Large intestine (tissue), 3 donors: ENCODE results near the gene RBL1. TPM values are rescaled to one million over a fixed set of nuclear protein-coding genes. Genes with fewer than 3 reads are reported as not detected.
"Not testable (repeated sequence)": the region's sequence is repeated elsewhere in the genome, so short reads cannot be mapped to it uniquely, and the experiment has no call there.

Experiments
- DNase-seq, 2 donors: peaks; one replicate each; pipeline versions ENCODE4 v3.0.0 to v3.0.0-alpha.2; 2013
- H3K27ac ChIP-seq: one replicate; pipeline ENCODE4 v1.5.1; 2013; ENCODE audit warnings: low read length
- H3K27me3 ChIP-seq: 2 replicates; pipeline ENCODE4 v1.6.1; 2013; ENCODE audit warnings: low read length; ENCODE audit not compliant: control insufficient read depth, insufficient read depth
- H3K36me3 ChIP-seq: 2 replicates; pipeline ENCODE4 v1.6.1; 2013; ENCODE audit warnings: low read length; ENCODE audit not compliant: control insufficient read depth, insufficient read depth
- H3K4me1 ChIP-seq: one replicate; pipeline ENCODE4 v1.6.1; 2013; ENCODE audit warnings: low read length; ENCODE audit not compliant: control insufficient read depth, insufficient read depth
- H3K4me3 ChIP-seq: one replicate; pipeline ENCODE4 v1.5.1; 2013; ENCODE audit warnings: low read length
- H3K9me3 ChIP-seq: one replicate; pipeline ENCODE4 v1.6.1; 2013; ENCODE audit warnings: mild to moderate bottlenecking, low read depth, low read length, moderate library complexity; ENCODE audit not compliant: control insufficient read depth
- WGBS: methylation state at CpG from one replicate; pipeline ENCODE4 v1.1.5; 2013; ENCODE audit warnings: low lambda C conversion rate; ENCODE audit not compliant: insufficient coverage; 5-methylcytosine and 5-hydroxymethylcytosine counted together
- polyA plus RNA-seq: library from polyadenylated mRNA; unstranded; fragments of 120-200 nt; gene quantifications from one replicate; pipeline ENCODE4 v1.2.1, GENCODE V29; 2013

The RBL1 gene
- polyA plus RNA-seq, 1 donor = 6.0 TPM

GRCh38 chr20:36969478-36970186, 126.2 kb downstream of the RBL1 start:
- DNase-seq = no peak
- no peak overlapping the region for H3K27ac ChIP-seq
- no peaks in the 10 kb centered on the region for H3K27me3 ChIP-seq
- no peaks in the 10 kb centered on the region for H3K9me3 ChIP-seq
- H3K36me3 ChIP-seq = no peaks in the 10 kb centered on the region
- H3K4me1 ChIP-seq = no peaks in the 10 kb centered on the region
- H3K4me3 ChIP-seq = no peak overlapping the region
- 77% methylated on average over 3 of the region's 10 CpGs for WGBS

GRCh38 chr20:36969051-36969450, 126.7 kb downstream of the RBL1 start:
- H3K4me1 ChIP-seq = no peaks in the 10 kb centered on the region
- H3K9me3 ChIP-seq = no peaks in the 10 kb centered on the region
- H3K27ac ChIP-seq = no peak overlapping the region
- WGBS = no CpG with 5 or more reads among the region's 4 CpGs
- DNase-seq = no peak
- no peaks in the 10 kb centered on the region for H3K36me3 ChIP-seq
- H3K4me3 ChIP-seq = no peak overlapping the region
- H3K27me3 ChIP-seq = no peaks in the 10 kb centered on the region

- no CpG with 5 or more reads among the region's 5 CpGs for WGBS
- no peak for DNase-seq
- Histone ChIP-seq H3K9me3 (peaks cover 3% of the 10 kb centered on the region), H3K27ac (no peak overlapping the region), H3K4me1 (no peaks in the 10 kb centered on the region), H3K36me3 (no peaks in the 10 kb centered on the region), H3K4me3 (no peak overlapping the region), H3K27me3 (no peaks in the 10 kb centered on the region)
Observed at GRCh38 chr20:36967636-36968035, 128.2 kb downstream of the RBL1 start.

- H3K4me3 ChIP-seq, H3K4me1 ChIP-seq, H3K36me3 ChIP-seq, H3K9me3 ChIP-seq, H3K27me3 ChIP-seq, DNase-seq, H3K27ac ChIP-seq: not testable (repeated sequence)
- no CpG with 5 or more reads among the region's 3 CpGs for WGBS
Observed at GRCh38 chr20:36966965-36967364, 128.8 kb downstream of the RBL1 start.

- 100% methylated on average over 2 of the region's 9 CpGs for WGBS
Observed at GRCh38 chr20:36962354-36962941, 133.3 kb downstream of the RBL1 start.

GRCh38 chr20:36959242-36959641, 136.6 kb downstream of the RBL1 start:
- no peaks in the 10 kb centered on the region for H3K27me3 ChIP-seq
- H3K4me3 ChIP-seq = no peak overlapping the region
- peaks cover 3% of the 10 kb centered on the region for H3K9me3 ChIP-seq
- DNase-seq = no peak
- no peaks in the 10 kb centered on the region for H3K4me1 ChIP-seq
- 67% methylated on average over 1 of the region's 4 CpGs for WGBS
- no peaks in the 10 kb centered on the region for H3K36me3 ChIP-seq
- H3K27ac ChIP-seq = no peak overlapping the region

More at GRCh38 chr20:36962354-36962941, 133.3 kb downstream of the RBL1 start:
- not testable (repeated sequence) for H3K27ac ChIP-seq, DNase-seq, H3K4me1 ChIP-seq, H3K27me3 ChIP-seq, H3K4me3 ChIP-seq, H3K9me3 ChIP-seq, H3K36me3 ChIP-seq

- Histone ChIP-seq H3K27ac (no peak overlapping the region), H3K4me3 (no peak overlapping the region), H3K9me3 (peaks cover 3% of the 10 kb centered on the region), H3K27me3 (no peaks in the 10 kb centered on the region), H3K4me1 (no peaks in the 10 kb centered on the region), H3K36me3 (no peaks in the 10 kb centered on the region)
- DNase-seq = peak in 1 of 2 donors; percentile 46
- no CpG with 5 or more reads among the region's 10 CpGs for WGBS
Observed at GRCh38 chr20:36957875-36958667, 137.7 kb downstream of the RBL1 start.

GRCh38 chr20:36956674-36957073, 139.1 kb downstream of the RBL1 start:
- H3K9me3 ChIP-seq = no peaks in the 10 kb centered on the region
- no peaks in the 10 kb centered on the region for H3K4me1 ChIP-seq
- no peaks in the 10 kb centered on the region for H3K36me3 ChIP-seq
- H3K27ac ChIP-seq = no peak overlapping the region
- H3K27me3 ChIP-seq = no peaks in the 10 kb centered on the region
- no CpG with 5 or more reads among the region's 2 CpGs for WGBS
- no peak for DNase-seq
- H3K4me3 ChIP-seq = no peak overlapping the region

- WGBS = 40% methylated on average over 1 of the region's 3 CpGs
- no peak for DNase-seq
- no peak overlapping the region for H3K27ac ChIP-seq
- peaks cover 3% of the 10 kb centered on the region for H3K9me3 ChIP-seq
- no peaks in the 10 kb centered on the region for H3K27me3 ChIP-seq
- no peaks in the 10 kb centered on the region for H3K36me3 ChIP-seq
- no peaks in the 10 kb centered on the region for H3K4me1 ChIP-seq
- no peak overlapping the region for H3K4me3 ChIP-seq
Observed at GRCh38 chr20:36956016-36956415, 139.8 kb downstream of the RBL1 start.

GRCh38 chr20:36951979-36952738, 143.6 kb downstream of the RBL1 start:
- WGBS = no CpG with 5 or more reads among the region's 11 CpGs
- Histone ChIP-seq H3K9me3 (peaks cover 3% of the 10 kb centered on the region), H3K4me1 (no peaks in the 10 kb centered on the region), H3K27ac (peak overlapping the region; percentile 74), H3K36me3 (no peaks in the 10 kb centered on the region), H3K27me3 (no peaks in the 10 kb centered on the region), H3K4me3 (peak overlapping the region; percentile 86)
- no peak for DNase-seq
